Stimulated activated CD8-positive, alpha-beta memory T cell treated with anti-CD3 and anti-CD28 coated beads, Interleukin-4, amount 100 ng/mL, for 4 hours (primary cell): ENCODE measurements around the gene ITGA6.
A peak's percentile ranks its signal among the peaks of the same experiment; 100 is the strongest.

Experiments
- DNase-seq, 2 donors: peaks; one replicate each; pipeline ENCODE4 v3.0.0-alpha.2; 2020; ENCODE audit warnings: low read depth in 2 of 2, low spot score in 1 of 2

Gene ITGA6

DNA sequence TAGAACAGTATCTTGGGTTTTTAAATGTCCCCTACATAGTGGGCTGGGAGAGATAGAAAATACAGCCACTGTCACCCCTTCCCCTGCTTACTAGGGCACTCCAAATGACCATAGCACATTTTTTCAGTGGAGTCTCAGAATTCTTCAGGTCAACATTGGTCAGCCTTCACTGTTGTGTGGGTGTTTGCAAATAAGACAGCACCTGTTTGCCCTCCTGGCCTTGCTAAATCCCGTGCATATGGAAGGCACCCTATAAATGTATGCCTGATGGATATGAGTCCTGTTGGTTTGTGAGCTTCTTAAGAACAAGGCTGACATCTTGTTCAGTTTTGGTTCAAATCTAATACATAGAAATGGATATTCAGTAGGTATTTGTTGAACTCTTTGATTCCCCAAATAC is 12.5 kb downstream of the ITGA6 start:
- DNase-seq: no peak

DNA sequence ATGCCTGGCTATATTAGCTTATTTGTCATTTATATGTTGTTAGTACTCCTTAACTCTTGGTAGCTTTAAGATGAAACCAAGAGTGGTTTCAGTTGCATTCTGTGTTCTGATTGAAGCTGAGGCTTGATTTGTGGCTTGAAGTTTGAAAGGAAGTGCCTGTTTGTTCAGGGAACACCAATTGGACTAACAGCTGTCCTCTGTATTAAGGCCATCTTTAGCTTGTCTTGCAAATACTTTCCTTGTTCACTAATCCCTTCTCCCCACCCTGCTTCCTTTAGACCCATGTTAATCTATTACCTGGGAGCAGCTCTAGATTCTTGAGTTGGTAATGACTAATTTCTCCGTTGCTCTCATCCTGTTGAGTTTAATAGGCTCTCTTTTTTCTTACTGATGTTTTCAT is 13.4 kb downstream of the ITGA6 start:
- DNase-seq: no peak

DNA sequence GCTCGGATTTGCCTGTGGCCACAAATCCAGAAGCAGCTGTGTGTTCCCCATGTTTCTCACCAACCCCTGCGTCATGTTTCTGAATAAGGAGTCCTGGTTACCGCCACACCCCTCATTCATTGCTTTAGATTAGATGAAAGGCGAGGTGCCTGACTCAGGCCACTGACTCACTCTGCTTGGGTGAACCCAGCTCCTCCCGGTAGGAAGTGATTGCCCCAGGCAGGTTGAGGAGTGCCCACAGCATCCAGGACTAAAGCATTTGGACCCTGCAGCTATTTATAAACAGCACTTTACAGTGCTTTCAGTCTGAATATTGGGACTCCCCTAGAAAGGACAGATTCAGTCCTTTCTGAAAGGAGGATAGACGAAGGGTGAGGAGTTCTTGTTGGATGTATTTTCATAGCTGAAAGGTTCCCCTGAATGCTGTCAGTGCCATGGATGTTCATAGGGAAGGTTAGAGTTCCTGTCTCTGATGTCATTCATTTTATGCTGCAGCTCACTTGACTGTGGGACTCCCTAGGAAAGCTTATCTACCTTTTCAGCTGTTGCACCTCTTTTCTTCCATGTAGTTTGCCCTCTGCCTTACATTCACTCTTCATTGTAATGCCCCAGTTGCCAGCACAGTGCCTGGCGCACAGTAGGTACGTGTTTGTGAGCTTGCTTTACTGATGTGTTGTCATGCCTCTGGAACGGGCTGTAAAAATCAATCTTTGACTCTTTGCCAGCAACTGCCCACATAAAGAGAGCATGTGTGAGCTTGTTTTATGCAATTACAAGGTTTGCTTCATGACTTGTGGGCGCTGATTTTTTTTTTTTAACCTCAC is 14.9 kb downstream of the ITGA6 start:
- DNase-seq: no peak

DNA sequence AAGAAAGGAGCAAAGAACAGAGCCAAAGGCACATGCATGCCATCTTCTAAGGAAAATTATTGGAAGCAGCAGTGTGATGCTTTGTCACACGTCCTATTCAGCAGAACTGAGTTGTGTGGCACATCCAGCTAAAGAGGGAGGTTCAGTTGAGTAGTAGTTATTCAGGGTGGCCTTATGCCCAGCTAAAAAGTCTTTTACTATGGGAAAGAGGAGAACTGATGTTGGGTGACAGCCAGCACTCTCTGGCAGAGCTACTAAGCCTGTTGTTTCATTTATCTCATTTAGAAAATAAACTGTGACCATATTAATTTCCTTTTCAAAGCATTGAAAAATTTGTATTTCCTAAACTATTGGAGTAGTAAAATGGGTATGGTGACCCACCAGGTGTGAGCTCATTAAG is 18.5 kb downstream of the ITGA6 start:
- DNase-seq: no peak

DNA sequence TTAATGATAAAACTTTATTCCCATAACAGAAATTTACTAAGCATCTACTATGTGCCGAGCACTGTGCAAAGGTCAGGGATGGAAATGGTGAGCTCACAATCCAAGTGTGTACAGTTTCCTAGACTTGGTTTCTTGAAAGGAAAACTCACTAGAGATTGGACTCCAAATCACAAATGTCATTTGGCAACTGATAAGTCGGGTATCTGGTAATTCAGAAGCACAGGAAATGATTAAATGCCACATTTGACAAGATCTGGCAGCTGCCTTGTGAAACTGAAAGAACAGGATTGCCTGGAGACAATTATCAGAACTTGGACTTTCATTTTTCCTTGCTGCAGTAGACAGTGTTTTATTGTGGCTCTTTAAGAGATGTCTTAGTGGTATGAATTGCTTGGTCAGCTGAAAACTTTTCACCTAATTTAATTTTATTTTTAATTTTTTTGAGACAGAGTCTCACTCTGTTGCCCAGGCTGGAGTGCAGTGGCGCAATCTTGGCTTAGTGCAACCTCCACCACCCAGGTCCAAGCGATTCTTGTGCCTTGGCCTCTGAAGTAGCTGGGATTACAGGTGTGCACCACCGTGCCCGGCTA is 19.2 kb downstream of the ITGA6 start:
- no peak for DNase-seq

DNA sequence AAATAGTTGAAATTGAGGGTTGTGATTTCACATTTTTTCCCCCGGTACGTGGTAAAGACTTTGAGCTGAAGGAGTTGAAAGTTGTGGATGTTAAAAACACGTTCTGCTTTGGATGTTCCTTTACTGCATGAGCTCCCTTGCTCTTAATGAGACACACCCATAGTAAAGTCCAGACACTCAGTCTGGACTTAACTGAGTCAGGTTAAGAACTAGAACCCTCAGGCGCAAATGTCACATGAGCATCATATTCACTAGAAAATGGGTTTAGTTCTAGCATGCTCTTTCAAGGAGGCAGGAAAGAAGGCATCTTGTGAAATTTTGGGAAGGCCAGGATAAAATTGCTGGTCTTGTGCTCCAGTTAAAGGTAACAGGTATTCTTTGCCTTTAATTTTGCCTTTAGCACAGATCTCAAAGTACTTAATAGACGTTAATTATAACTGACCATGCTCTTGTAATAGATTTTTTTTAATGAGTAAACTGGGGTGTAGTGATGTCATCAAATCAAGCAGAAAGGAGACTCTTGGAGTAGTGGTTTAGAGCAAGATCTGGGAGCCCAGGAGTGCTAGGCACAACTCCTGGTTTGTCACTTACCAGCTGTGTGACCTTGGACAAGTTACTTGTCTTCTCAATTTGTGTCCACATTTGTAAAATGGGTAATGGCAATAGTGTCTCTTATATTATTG is 20.6 kb downstream of the ITGA6 start:
- DNase-seq: no peak

DNA sequence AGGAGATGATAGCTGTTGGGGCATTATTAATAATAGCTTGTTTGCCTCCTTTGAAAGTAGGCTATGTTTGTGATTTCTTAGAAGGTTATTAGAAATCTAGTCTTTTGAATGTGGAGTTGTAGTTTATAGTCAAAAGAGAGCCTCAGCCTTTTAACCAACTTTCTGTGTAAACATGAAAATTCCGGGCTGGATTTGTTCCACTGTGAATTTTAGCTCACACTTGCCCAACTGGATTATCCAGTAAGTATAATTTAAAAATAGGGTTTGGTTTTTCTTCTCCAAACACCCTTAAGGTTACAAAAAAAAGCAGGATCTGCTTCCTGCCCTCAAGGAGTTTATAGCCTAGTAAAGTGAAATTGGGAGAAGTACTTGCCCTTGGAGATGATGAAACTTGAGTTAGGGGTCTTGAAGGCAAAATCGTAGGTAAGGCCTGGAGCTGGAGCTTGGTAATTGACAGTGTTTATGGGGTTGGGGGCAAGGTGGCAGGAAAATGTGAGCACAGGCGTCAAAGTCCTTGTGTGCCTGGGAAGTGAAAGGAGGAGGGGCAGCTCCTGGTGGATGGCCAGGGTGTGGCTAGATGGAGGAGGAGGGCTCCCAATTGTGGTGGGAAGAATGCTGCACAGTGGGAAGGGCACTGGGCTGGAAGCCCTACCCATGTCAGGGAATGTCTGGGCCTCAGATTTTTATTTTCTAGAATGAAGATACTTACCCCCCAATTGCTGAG is 21.3 kb downstream of the ITGA6 start:
- no peak for DNase-seq

DNA sequence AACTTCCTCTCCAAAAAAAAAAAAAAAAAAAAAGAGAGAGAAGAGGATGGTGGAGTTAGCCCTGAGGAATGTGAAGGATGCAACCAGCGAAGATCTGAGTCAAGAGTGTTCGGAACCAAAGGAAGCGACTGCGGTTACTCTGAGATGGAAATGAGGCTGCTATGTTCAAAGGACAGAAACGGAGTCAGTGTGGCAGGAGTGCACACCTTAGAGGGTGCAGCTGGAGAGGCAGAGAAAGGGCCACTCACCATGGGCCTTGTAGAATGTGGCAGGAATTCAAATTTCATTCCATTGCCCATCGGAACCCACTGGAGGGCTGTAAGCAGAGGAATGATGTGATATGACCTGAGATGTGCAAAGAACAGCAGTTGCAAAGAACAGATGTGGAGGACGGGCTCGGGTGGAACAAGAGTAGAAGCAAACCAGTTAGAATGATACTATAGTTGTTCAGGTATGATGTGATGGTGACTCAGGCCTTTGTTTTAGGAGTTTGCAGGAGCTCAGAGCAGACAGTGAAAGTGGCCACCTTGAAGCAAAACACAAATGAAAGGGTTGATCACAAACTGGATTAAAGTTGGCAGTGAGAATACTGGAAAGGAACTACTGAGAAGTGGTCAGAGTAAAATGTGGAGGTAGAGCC is 22.6 kb downstream of the ITGA6 start:
- DNase-seq: no peak

DNA sequence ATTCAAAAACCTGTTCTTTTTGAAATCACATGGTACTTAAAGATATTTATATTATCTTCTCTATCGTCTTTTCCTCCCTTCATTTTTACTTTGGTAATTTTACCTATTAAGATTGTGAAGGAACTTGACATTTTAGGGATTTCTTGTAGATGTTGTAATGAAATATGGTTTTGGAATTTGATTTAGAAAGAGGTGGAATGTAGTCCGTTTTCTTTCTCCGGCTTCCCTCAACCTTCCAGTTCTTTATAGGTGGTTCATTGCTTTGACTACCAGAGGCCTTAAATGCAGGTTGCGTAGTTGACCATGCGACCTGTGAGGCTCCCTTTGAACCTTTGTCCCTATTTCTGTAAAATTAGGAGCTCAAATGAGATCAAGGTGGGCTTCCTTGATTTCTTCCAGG is 24.5 kb downstream of the ITGA6 start:
- no peak for DNase-seq

DNA sequence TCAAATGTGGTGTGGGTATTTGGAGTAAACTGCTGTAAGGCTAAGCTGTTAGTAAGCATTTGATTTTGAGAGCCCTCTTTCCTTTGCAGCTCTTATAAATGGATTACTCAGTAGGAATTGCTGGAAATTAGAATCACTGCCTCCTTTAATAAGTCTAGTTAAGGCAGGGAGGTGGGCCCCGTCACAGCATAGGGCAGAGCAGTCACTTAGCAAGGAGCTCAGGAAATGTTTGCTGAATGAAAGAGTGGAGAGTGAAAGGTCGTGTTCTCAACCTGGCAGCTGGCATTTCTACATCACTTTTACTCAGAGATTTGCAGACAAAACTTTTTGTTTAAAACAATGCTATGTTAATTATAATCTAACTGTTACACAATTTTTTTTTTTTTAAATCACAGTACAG is 25.5 kb downstream of the ITGA6 start:
- DNase-seq: no peak

DNA sequence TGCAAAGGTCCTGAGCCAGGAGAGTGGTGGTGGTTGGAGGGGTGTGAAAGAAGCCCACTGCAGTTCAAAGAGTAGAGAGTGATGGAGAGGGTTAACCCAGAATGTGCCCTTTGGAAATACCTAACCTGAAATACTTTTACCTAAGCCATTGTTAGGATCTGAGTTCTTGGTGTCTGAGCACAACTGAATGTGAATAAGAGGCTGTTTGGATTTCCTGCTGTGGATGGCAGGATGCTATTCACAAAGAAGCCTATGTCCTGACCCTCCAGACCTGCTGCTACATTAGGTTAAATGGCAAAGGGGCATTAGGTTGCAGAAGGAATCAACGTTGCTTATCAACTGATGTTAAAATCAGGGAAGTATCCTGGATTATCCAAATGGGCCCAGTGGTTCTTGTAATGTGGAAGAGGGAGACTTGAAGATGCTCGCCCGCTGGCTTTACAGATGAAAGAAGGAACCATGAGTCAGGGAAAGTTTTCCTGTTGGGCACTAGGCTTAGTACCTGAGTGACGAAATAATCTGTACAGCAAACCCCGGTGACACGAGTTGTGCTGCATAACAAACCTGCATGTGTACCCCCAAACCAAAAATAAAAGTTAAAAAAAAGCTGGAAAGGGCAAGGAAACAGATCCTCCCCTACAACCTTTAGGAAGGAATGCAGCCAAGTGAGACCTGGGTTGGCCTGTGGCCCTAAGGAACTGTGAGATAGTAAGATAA is 27.2 kb downstream of the ITGA6 start:
- no peak for DNase-seq

DNA sequence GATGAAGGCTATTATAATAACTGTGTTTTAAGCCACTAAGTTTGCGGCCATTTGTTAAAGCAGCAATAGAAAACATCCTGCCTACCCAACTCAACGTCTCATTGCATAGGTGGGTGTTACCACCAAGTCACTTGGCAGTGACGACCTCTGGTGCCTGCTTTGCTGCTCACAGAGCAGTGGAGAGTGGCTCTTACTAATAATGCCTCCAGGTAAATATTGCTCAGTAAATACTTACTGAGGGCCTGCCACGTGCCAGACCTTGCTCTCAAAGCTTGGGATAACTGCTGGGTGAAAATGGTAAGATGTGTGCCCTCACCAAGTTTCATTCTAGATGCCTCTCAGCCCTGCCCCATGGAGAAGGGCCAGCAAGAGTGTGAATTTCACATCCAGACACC is 27.7 kb downstream of the ITGA6 start:
- DNase-seq: no peak

DNA sequence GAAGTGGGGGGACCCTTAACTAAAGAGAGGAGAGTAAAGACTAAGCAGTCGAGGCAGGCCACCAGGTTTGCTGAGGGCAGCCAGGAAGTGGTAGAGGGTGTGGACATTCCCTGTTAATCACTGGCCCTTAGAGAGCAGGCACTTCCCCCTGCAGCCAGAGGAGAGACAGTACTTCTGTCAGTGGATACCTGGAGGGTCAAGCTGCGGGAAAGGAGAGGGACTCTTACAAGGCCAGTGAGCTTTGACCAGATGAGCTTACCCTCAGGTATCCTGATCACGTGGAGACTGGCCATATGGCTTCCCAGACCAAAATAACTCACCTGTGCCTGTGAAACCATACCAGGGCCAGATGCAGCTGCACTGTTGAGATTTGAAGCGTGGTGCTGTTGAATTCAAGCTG is 28.6 kb downstream of the ITGA6 start:
- DNase-seq: no peak

DNA sequence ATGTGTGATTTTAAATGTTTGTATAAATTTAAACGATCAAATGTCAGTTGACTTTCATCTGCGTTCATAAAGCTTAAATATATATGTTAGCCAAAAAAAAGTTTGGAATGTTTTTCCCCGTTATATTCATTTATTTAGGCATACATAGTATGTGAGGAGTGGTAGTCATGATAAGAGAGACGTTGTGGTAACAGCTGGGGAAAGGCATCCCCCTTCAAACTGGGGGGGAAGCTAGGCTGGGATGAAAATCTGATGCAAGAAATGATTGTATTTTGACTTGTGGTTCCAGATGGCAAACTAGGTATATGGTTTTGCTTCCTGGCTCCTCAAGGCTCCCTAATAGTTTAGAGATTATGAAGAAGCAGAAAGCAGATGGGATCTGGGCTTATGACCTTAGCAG is 30.1 kb downstream of the ITGA6 start:
- no peak for DNase-seq

DNA sequence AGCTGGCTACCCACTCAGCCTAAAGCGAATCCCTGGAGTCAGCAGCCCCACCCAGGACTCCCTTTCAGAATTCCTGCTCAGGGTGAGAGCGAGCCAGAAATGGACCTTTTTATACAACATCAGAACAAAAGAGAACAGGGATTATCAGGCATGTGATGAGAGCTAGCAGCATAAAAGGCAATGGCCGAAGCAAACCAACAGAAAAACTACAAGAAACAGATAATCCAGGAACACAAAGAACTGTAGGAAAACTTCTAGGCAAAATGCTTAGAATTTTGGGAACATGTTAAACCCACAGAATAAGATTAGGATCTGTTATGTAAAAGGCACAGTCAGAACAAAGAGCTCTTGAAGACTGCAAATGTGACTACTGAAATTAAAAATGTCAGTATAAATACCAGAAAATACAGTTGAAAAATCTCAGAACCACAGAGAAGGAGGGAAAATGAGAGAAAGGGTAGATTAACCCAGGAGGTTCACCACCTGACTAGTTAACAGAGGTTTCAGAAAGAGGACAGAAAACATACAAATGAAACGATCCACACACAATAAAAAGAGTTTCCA is 31.3 kb downstream of the ITGA6 start:
- DNase-seq: no peak

DNA sequence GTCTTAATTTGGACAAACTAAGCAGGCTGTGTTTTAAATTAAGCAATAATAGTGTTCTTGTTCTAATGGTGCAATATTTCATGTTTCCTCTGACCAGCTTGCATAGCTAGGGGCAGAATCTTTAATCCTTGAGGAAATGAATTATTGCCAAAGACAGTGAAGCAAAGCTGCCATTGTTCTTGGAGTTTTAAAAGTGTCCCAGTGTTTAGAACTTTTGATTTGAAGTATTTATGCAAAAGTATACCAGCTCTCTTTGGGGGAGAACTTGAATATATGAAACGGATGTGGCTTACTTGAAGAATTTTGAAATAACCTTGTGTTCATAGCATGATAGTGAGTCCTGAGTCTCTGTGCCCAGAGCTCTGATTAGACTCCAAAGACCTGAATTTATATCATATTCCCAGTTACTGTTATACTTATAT is 33.4 kb downstream of the ITGA6 start:
- DNase-seq: no peak

DNA sequence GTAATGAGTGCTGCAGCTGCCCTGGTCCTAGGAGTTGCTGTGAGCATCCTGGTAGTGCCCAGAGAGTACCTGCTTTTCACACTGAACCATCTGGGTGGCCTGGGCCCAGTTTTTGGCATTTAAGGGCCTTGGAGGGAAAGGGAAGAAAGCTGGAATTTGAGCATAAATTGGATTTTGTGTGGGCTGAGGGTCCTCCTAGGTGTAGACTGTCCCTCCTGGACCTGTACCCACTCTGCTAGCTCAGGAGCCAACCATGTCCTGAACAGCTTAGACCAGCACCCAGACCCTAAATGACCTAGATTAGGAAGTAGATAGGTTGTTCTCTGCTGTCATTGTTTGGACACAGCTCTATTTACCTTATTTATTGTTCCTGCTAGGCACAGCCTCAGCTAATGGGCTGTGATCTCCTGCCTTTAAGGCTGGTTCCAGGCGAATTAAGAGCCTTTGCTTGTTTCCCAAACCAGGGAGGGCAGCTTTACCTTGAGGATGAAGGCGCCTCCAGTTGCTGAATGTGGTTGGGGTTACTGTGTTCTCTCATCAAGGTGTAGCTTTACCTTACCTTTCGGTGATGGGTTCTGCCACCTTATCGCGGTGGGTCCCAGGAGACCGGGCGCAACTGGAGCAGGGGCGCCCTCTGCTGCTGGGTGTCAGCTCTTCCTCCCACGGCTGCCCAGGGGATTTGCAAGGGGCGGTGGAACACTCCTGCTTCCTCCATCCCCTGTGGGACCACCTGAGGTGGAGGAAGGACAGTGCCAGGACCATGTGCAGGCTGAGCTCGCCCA is 34.4 kb downstream of the ITGA6 start:
- DNase-seq: peak; percentile 44 to 64

DNA sequence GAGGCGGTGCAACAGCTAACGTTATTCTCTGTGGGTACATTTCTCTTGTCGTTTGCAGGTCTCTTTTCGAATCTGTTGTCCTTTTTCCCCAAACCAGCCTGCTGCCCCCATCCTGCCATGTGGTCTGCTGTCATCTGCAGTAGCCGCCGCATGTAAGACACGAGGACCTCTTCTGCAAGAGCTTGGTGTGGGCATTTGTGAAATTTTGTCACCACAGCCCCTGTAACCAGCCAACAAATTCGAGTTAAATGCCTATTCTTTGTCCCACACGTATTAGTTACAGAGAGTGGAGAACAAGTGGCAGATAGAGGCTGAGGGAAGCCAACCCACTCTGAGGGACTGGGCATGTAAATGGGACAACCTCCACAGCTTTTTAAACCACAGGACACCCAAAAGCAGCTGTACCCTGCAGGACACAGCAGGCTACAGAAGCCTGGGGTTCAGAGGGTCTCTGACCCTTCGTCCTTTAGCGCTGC is 35.0 kb downstream of the ITGA6 start:
- DNase-seq: no peak

DNA sequence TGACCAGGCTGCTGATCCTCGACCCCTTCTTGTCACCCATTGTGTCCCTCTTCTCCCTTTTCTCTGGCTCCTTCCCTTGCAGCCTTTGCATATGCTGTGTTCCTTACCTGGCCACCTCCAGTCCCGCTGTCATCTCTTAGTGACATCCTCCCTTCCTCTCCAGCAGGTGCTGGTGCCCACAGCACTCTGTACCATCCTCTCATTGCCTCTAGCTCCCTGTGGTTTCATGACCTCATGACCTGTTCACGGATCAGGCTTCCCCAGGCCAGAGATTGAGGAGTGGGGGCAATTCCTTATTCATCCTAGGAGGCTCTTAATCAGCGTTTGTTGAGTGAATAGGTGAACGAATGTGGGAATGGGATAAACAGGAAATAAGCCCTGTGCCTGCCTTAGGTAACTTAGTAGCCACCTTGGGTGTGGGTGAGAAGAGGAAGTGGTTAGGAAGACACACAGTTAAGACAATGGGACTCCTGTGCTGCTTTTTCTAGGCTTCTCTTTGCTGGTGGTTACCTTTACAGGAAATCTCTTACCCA is 35.5 kb downstream of the ITGA6 start:
- DNase-seq: no peak
